Stimulated activated naive CD4-positive, alpha-beta T cell treated with Interleukin-2 at 50 U/mL for 16 hours (primary cell): ENCODE results near the gene CPXM2.

Experiments
- DNase-seq: peaks from one replicate; lab custom pipeline; 2025; lab: John Stamatoyannopoulos, UW

CPXM2 gene

GRCh38 chr10:123771877-123772644 lies 119.5 kb downstream of the CPXM2 start:
- no peak for DNase-seq

GRCh38 chr10:123769647-123770046 lies 122.0 kb downstream of the CPXM2 start:
- no peak for DNase-seq

GRCh38 chr10:123766761-123767160 lies 124.8 kb downstream of the CPXM2 start:
- no peak for DNase-seq

- no peak for DNase-seq
These were observed 125.6 kb downstream of the CPXM2 start for GRCh38 chr10:123766012-123766411.

GRCh38 chr10:123761666-123762230 lies 129.9 kb downstream of the CPXM2 start:
- no peak for DNase-seq

GRCh38 chr10:123761038-123761428 lies 130.6 kb downstream of the CPXM2 start:
- no peak for DNase-seq

- DNase-seq: no peak
These were observed 131.1 kb downstream of the CPXM2 start for GRCh38 chr10:123760356-123761037.

GRCh38 chr10:123759501-123760031 lies 132.0 kb downstream of the CPXM2 start:
- no peak for DNase-seq

- no peak for DNase-seq
These were observed 132.6 kb downstream of the CPXM2 start for GRCh38 chr10:123759041-123759440.

GRCh38 chr10:123757853-123758252 lies 133.8 kb downstream of the CPXM2 start:
- no peak for DNase-seq

GRCh38 chr10:123755061-123755460 lies 136.5 kb downstream of the CPXM2 start:
- no peak for DNase-seq

GRCh38 chr10:123754123-123754522 lies 137.5 kb downstream of the CPXM2 start:
- DNase-seq: no peak

- no peak for DNase-seq
These were observed 140.1 kb downstream of the CPXM2 start for GRCh38 chr10:123751342-123752134.

- no peak for DNase-seq
These were observed 140.7 kb downstream of the CPXM2 start for GRCh38 chr10:123750901-123751300.

- no peak for DNase-seq
These were observed 142.9 kb downstream of the CPXM2 start for GRCh38 chr10:123748711-123749110.

GRCh38 chr10:123747426-123747825 lies 144.2 kb downstream of the CPXM2 start:
- DNase-seq: no peak

- no peak for DNase-seq
These were observed 144.7 kb downstream of the CPXM2 start for GRCh38 chr10:123746942-123747341.

GRCh38 chr10:123746520-123746919 lies 145.1 kb downstream of the CPXM2 start:
- DNase-seq: no peak

- DNase-seq: no peak
These were observed 145.5 kb downstream of the CPXM2 start for GRCh38 chr10:123746061-123746460.

- DNase-seq: no peak
These were observed 147.4 kb downstream of the CPXM2 start for GRCh38 chr10:123744224-123744536.

GRCh38 chr10:123743441-123744223 lies 148.0 kb downstream of the CPXM2 start:
- no peak for DNase-seq
